Transverse colon (tissue), 4 donors: ENCODE measurements around the gene STMP1. TPM values are rescaled to one million over a fixed set of nuclear protein-coding genes. Genes with fewer than 3 reads are reported as not detected.

ENCODE experiments used
- DNase-seq: peaks from one replicate; pipeline ENCODE4 v3.0.0-alpha.2; 2019
- H3K27ac ChIP-seq, 4 donors: fragments of 200-600 bp; sonication (generic); 2 replicates each; pipeline ENCODE4 v1.5.1; 2016 to 2018; ENCODE audit warnings: inconsistent platforms in 4 of 4
- H3K27me3 ChIP-seq: fragments of 200-600 bp; sonication (generic); 2 replicates; pipeline ENCODE4 v1.5.1; 2017; ENCODE audit warnings: inconsistent platforms
- H3K36me3 ChIP-seq, 4 donors: fragments of 200-600 bp; sonication (generic); 2 replicates each; pipeline ENCODE4 v1.5.1; 2017 to 2019; ENCODE audit warnings: inconsistent platforms in 4 of 4
- H3K4me1 ChIP-seq, 4 donors: fragments of 200-600 bp; sonication (generic); 2 replicates each; pipeline ENCODE4 v1.5.1; 2017 to 2020; ENCODE audit warnings: inconsistent platforms in 4 of 4
- H3K4me3 ChIP-seq, 4 donors: fragments of 200-600 bp; sonication (generic); 1 replicate in 1 of 4; 2 replicates in 3 of 4; pipeline versions ENCODE4 v1.5.1 to v1.6.1; 2017 to 2019; ENCODE audit warnings: inconsistent platforms in 4 of 4
- H3K9me3 ChIP-seq, 2 donors: fragments of 200-600 bp; sonication (generic); 2 replicates each; pipeline ENCODE4 v1.5.1; 2017 to 2019; ENCODE audit warnings: inconsistent platforms in 2 of 2
- CTCF ChIP-seq, 5 experiments: fragments of 200-600 bp in 3 of 5; fragments of 450-650 bp in 2 of 5; sonication (generic) in 3 of 5; IDR thresholded peaks; 1 replicate in 2 of 5; 2 replicates in 3 of 5; pipeline ENCODE4 v1.5.1; 2016 to 2017; ENCODE audit warnings: antibody characterized with exemption in 5 of 5, inconsistent platforms in 3 of 5, mild to moderate bottlenecking in 2 of 5, moderate library complexity in 1 of 5
- EP300 ChIP-seq: sonication (generic); formaldehyde crosslinking; IDR thresholded peaks from one replicate; pipeline ENCODE4 v1.6.1; 2017; ENCODE audit warnings: antibody characterized with exemption, low read depth
- POLR2A ChIP-seq: fragments of 450-650 bp; IDR thresholded peaks from one replicate; pipeline ENCODE4 v1.6.1; 2016; ENCODE audit warnings: antibody characterized with exemption, mild to moderate bottlenecking, moderate library complexity
- POLR2AphosphoS5 ChIP-seq, 3 donors: sonication (generic); formaldehyde crosslinking; IDR thresholded peaks; one replicate each; pipeline ENCODE4 v1.6.1; 2016; ENCODE audit warnings: antibody characterized with exemption in 3 of 3
- WGBS, 2 donors: methylation state at CpG; one replicate each; pipeline ENCODE4 v1.1.5; 2018; ENCODE audit warnings: low coverage in 1 of 2; 5-methylcytosine and 5-hydroxymethylcytosine counted together
- in situ Hi-C, 4 donors: fragments of 200-750 bp; cut with MboI; loops; one replicate each; pipeline versions ENCODE4 v1.15.0 to v1.15.1; 2017; ENCODE audit warnings: low sequenced_read_pairs in 3 of 4, low pct_ligation_motif_present in 1 of 4, low pct_unique_long_range_greater_than_20kb in 1 of 4
- intact Hi-C: fragments of 100-400 bp; cut with DNase I; formaldehyde crosslinking; loops from one replicate; pipeline ENCODE4 v1.15.1; 2023; ENCODE audit warnings: low total_unique reads
- total RNA-seq, 4 donors: library from RNA; depleted of rRNA; stranded (reverse); fragments of >200 nt; gene quantifications; one replicate each; pipeline ENCODE4 v1.1.0, GENCODE V29; 2016

STMP1 gene
- total RNA-seq, 4 donors from 2014 or later, result 3.0 to 21.6 (median 12.0) TPM

GRCh38 chr7:135650831-135651573, 11.3 kb upstream of the STMP1 start:
- intact Hi-C loops (no loop called here), in situ Hi-C loops (loop anchor here in 3 of 4 donors (25.0 kb wide), 2 partner anchors 311 to 361 kb away; no protein-coding TSS in a partner anchor)
- Histone ChIP-seq H3K36me3 (peaks cover 0 to 24% (median 0%) of the 10 kb centered on the region in 4 donors), H3K4me1 (no peaks in the 10 kb centered on the region), H3K27ac (no peak overlapping the region), H3K27me3 (no peaks in the 10 kb centered on the region), H3K9me3 (no peaks in the 10 kb centered on the region), H3K4me3 (no peak overlapping the region)
- 68 to 78% methylated on average over 14 to 15 of the region's 15 CpGs for WGBS, 2 donors
- DNase-seq, result no peak
- no peak for TF ChIP-seq CTCF (IDR thresholded peaks at IDR 0.05)
- no peak for TF ChIP-seq POLR2A
- TF ChIP-seq POLR2AphosphoS5 (IDR thresholded peaks at IDR 0.05), result no peak
- no peak for TF ChIP-seq EP300

- DNase-seq, result no peak
- Histone ChIP-seq H3K36me3 (peaks cover 0 to 11% (median 0%) of the 10 kb centered on the region in 4 donors), H3K4me3 (no peak overlapping the region), H3K9me3 (no peaks in the 10 kb centered on the region), H3K27me3 (no peaks in the 10 kb centered on the region), H3K27ac (no peak overlapping the region), H3K4me1 (no peaks in the 10 kb centered on the region)
- in situ Hi-C loops, result loop anchor here in 3 of 4 donors (25.0 kb wide), 2 partner anchors 309 to 359 kb away; no protein-coding TSS in a partner anchor
- intact Hi-C loops, result no loop called here
- WGBS, 2 donors, result 90 to 95% methylated on average over 4 to 12 of the region's 12 CpGs
- TF ChIP-seq EP300 (no peak), POLR2A (no peak), POLR2AphosphoS5 (IDR thresholded peaks at IDR 0.05) (no peak), CTCF (IDR thresholded peaks at IDR 0.05) (no peak)
These were observed 8.8 kb upstream of the STMP1 start for GRCh38 chr7:135653340-135654080.

- Histone ChIP-seq H3K9me3 (no peaks in the 10 kb centered on the region), H3K4me1 (peaks cover 3 to 14% (median 8%) of the 10 kb centered on the region in 4 donors), H3K27ac (no peak overlapping the region), H3K36me3 (no peaks in the 10 kb centered on the region), H3K4me3 (no peak overlapping the region), H3K27me3 (no peaks in the 10 kb centered on the region)
- in situ Hi-C loops (loop anchor here in 3 of 4 donors (25.0 kb wide), 2 partner anchors 304 to 354 kb away; no protein-coding TSS in a partner anchor), intact Hi-C loops (no loop called here)
- no peak for TF ChIP-seq POLR2A
- no peak for TF ChIP-seq EP300
- no peak for TF ChIP-seq CTCF (IDR thresholded peaks at IDR 0.05)
- no peak for TF ChIP-seq POLR2AphosphoS5 (IDR thresholded peaks at IDR 0.05)
- DNase-seq, result no peak
- WGBS, 2 donors, result 94 to 100% methylated on average over 1 to 5 of the region's 5 CpGs
These were observed 3.8 kb upstream of the STMP1 start for GRCh38 chr7:135658564-135658963.

GRCh38 chr7:135659159-135659846, 3.0 kb upstream of the STMP1 start:
- no peak overlapping the region for H3K4me3 ChIP-seq
- H3K9me3 ChIP-seq, result no peaks in the 10 kb centered on the region
- H3K4me1 ChIP-seq, result peaks cover 7 to 21% (median 14%) of the 10 kb centered on the region in 4 donors
- in situ Hi-C loops (loop anchor here in 3 of 4 donors (25.0 kb wide), 2 partner anchors 303 to 353 kb away; no protein-coding TSS in a partner anchor), intact Hi-C loops (no loop called here)
- no peaks in the 10 kb centered on the region for H3K36me3 ChIP-seq
- no peaks in the 10 kb centered on the region for H3K27me3 ChIP-seq
- TF ChIP-seq EP300 (no peak), POLR2A (no peak), POLR2AphosphoS5 (IDR thresholded peaks at IDR 0.05) (no peak), CTCF (IDR thresholded peaks at IDR 0.05) (no peak)
- no peak overlapping the region for H3K27ac ChIP-seq
- 81 to 83% methylated on average over 5 to 9 of the region's 9 CpGs for WGBS, 2 donors
- DNase-seq, result no peak
